Neural cell (in vitro differentiated cells): ENCODE results near the gene ACOX2. TPM values are rescaled to one million over a fixed set of nuclear protein-coding genes. Genes with fewer than 3 reads are reported as not detected.

Experiments
- H2AFZ ChIP-seq: fragments of 200-600, 300-800 bp; sonication (generic), shearing (Covaris generic); 2 replicates; pipeline ENCODE4 v1.6.0; 2014; ENCODE audit warnings: low read depth, mild to moderate bottlenecking, antibody characterized with exemption, low read length, moderate library complexity
- H3F3A ChIP-seq: fragments of 200-600 bp; shearing (Covaris generic); 2 replicates; pipeline ENCODE4 v1.6.1; 2016; ENCODE audit warnings: mild to moderate bottlenecking, moderate library complexity, mixed read lengths, antibody characterized with exemption, low read length; ENCODE audit not compliant: insufficient read depth, poor library complexity, severe bottlenecking
- H3K27ac ChIP-seq: fragments of 200-600, 300-800 bp; sonication (generic), shearing (Covaris generic); 2 replicates; pipeline ENCODE4 v1.5.1; 2014; ENCODE audit warnings: mild to moderate bottlenecking, low read length, moderate library complexity
- H3K27me3 ChIP-seq: fragments of 300-800, 200-600 bp; sonication (generic), shearing (Covaris generic); 2 replicates; pipeline ENCODE4 v1.6.0; 2014; ENCODE audit warnings: mild to moderate bottlenecking, low read depth, low read length, moderate library complexity; ENCODE audit not compliant: insufficient read depth
- H3K36me3 ChIP-seq: fragments of 300-800, 200-600 bp; sonication (generic), shearing (Covaris generic); 2 replicates; pipeline ENCODE4 v1.5.1; 2014; ENCODE audit warnings: mild to moderate bottlenecking, antibody characterized with exemption, low read length, moderate library complexity; ENCODE audit not compliant: insufficient read depth
- H3K4me2 ChIP-seq: fragments of 300-800, 200-600 bp; sonication (generic), shearing (Covaris generic); 2 replicates; pipeline ENCODE4 v1.6.0; 2014; ENCODE audit warnings: mild to moderate bottlenecking, low read length
- H3K4me3 ChIP-seq: fragments of 300-800, 200-600 bp; sonication (generic), shearing (Covaris generic); 2 replicates; pipeline ENCODE4 v1.5.1; 2014; ENCODE audit warnings: mild to moderate bottlenecking, low read length, moderate library complexity
- H3K79me2 ChIP-seq: fragments of 200-600 bp; shearing (Covaris generic); replicated peaks from 2 replicates; pipeline ENCODE4 v1.6.0; 2014; ENCODE audit warnings: mild to moderate bottlenecking, low read length, moderate library complexity; ENCODE audit not compliant: insufficient read depth
- H3K9ac ChIP-seq: fragments of 300-800, 200-600 bp; sonication (generic), shearing (Covaris generic); 2 replicates; pipeline ENCODE4 v1.6.1; 2016; ENCODE audit warnings: mild to moderate bottlenecking, low read length, mixed read lengths
- H3K9me2 ChIP-seq: fragments of 200-600 bp; shearing (Covaris generic); 2 replicates; pipeline ENCODE4 v1.6.1; 2016; ENCODE audit warnings: mild to moderate bottlenecking, low read length, mixed read lengths; ENCODE audit not compliant: insufficient read depth
- H3K9me3 ChIP-seq: fragments of 200-600, 300-800 bp; sonication (generic), shearing (Covaris generic); 2 replicates; pipeline ENCODE4 v1.6.1; 2016; ENCODE audit warnings: mild to moderate bottlenecking, mixed run types, low read length, moderate library complexity, mixed read lengths
- H4K20me1 ChIP-seq: fragments of 200-600 bp; shearing (Covaris generic); 2 replicates; pipeline ENCODE4 v1.6.1; 2016; ENCODE audit warnings: mild to moderate bottlenecking, mixed run types; ENCODE audit not compliant: insufficient read depth
- EP300 ChIP-seq: fragments of 450-650 bp; conservative IDR thresholded peaks from 2 replicates; pipeline ENCODE4 v1.6.1; 2014; ENCODE audit warnings: antibody characterized with exemption, mild to moderate bottlenecking, moderate library complexity; ENCODE audit not compliant: poor library complexity, severe bottlenecking
- EZH2 ChIP-seq: fragments of 200-600, 300-800 bp; shearing (Covaris generic), sonication (generic); IDR thresholded peaks from 2 replicates; pipeline ENCODE4 v1.6.1; 2014; ENCODE audit warnings: antibody characterized with exemption, low read length, borderline replicate concordance, mild to moderate bottlenecking; ENCODE audit not compliant: insufficient read depth, poor library complexity, severe bottlenecking
- MXI1 ChIP-seq: fragments of 450-650 bp; conservative IDR thresholded peaks from 2 replicates; pipeline ENCODE4 v1.6.1; 2014; ENCODE audit warnings: antibody characterized with exemption, mild to moderate bottlenecking; ENCODE audit not compliant: poor library complexity, severe bottlenecking
- POLR2AphosphoS5 ChIP-seq: IDR thresholded peaks from 2 replicates; pipeline ENCODE4 v1.6.1; 2012
- RAD21 ChIP-seq: fragments of 450-650 bp; conservative IDR thresholded peaks from 2 replicates; pipeline ENCODE4 v1.6.1; 2014; ENCODE audit warnings: antibody characterized with exemption, mild to moderate bottlenecking, moderate library complexity
- SMC3 ChIP-seq: fragments of 450-650 bp; conservative IDR thresholded peaks from 2 replicates; pipeline ENCODE4 v1.6.1; 2014; ENCODE audit warnings: antibody characterized with exemption, mild to moderate bottlenecking, moderate library complexity; ENCODE audit not compliant: poor library complexity
- TAF1 ChIP-seq: IDR thresholded peaks from 2 replicates; pipeline ENCODE4 v1.6.1; 2012; ENCODE audit warnings: low read depth
- polyA plus RNA-seq: library from polyadenylated mRNA; depleted of rRNA; stranded (reverse); fragments of >200 nt; gene quantifications from 2 replicates; pipeline ENCODE4 v1.2.3, GENCODE V29; 2014
- TF ChIP-seq, protein P1 (sequence below): fragments of 450-650 bp; IDR thresholded peaks from 2 replicates; pipeline ENCODE4 v1.5.1; 2014; ENCODE audit warnings: antibody characterized with exemption, mild to moderate bottlenecking, moderate library complexity; ENCODE audit not compliant: poor library complexity, severe bottlenecking
- TF ChIP-seq, protein P2 (sequence below): IDR thresholded peaks from 2 replicates; pipeline ENCODE4 v1.6.1; 2012; ENCODE audit warnings: borderline replicate concordance

The ACOX2 gene
- polyA plus RNA-seq, 1 donor from 2014 or later: not detected

DNA sequence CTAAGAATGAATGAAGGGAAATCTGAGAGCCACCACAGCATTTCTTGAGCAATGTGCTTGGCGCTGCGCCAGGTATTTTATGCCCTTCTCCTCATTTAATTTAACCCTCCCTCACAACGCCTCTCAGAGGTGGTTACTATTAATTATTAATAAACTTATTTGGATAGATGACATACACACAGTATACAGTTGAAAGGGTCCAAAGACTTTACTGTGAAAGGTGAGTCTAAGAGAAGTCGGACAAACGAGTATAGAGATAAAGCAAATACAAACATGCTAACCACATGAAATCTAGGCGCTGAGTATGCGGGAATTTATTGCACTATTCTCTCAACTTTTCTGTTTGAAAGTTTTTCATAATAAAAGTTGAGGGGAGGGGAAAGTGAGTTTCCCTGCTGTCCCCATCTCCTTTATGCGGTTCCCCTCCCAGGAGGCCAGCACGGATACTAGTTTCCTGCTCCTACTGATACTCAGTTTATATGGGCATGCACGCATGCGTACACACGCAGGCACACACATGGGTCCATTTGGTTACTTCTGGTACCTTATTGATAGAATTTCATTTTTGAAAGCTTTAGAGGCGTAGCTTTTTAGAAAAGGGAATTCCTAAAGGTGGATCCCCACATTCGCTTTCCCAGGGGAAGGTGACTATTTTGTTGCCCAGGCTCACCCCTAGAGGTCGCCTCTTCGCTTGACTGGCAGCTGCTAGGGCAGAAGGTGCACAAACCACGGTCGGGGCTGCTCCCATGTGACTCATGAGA is 73.6 kb downstream of the ACOX2 start:
- Histone ChIP-seq H3K9me2 (no peaks in the 10 kb centered on the region), H3F3A (no peaks in the 10 kb centered on the region), H3K27ac (no peak overlapping the region), H3K9ac (no peak overlapping the region), H4K20me1 (no peaks in the 10 kb centered on the region), H3K79me2 (no peaks in the 10 kb centered on the region), H3K27me3 (no peaks in the 10 kb centered on the region), H3K36me3 (no peaks in the 10 kb centered on the region), H3K4me2 (no peak overlapping the region), H2AFZ (no peak overlapping the region), H3K9me3 (no peaks in the 10 kb centered on the region), H3K4me3 (no peak overlapping the region)
- TF ChIP-seq SMC3: peak; percentile 46
- TF ChIP-seq RAD21: peak; percentile 55
- TF ChIP-seq, protein P1, sequence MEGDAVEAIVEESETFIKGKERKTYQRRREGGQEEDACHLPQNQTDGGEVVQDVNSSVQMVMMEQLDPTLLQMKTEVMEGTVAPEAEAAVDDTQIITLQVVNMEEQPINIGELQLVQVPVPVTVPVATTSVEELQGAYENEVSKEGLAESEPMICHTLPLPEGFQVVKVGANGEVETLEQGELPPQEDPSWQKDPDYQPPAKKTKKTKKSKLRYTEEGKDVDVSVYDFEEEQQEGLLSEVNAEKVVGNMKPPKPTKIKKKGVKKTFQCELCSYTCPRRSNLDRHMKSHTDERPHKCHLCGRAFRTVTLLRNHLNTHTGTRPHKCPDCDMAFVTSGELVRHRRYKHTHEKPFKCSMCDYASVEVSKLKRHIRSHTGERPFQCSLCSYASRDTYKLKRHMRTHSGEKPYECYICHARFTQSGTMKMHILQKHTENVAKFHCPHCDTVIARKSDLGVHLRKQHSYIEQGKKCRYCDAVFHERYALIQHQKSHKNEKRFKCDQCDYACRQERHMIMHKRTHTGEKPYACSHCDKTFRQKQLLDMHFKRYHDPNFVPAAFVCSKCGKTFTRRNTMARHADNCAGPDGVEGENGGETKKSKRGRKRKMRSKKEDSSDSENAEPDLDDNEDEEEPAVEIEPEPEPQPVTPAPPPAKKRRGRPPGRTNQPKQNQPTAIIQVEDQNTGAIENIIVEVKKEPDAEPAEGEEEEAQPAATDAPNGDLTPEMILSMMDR: peak; percentile 71
- TF ChIP-seq EP300: no peak

DNA sequence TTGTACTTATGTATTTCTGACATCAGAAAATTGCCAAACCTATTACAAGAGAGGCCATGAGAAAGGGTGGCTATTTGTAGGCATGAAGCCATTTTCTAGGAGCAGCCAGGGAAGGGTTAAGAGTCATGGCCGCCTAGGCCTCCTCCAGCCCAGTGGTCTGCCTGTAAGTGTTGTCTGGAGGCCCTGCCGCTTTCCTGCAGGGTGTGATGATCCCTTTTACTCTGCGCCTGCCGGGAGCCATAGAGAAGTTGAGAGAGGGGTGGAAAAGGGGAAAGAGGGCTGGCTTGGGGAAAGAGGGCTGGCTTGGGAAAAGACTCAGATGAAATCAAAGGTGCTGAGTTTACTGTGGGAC is 74.2 kb downstream of the ACOX2 start:
- Histone ChIP-seq H3F3A (no peaks in the 10 kb centered on the region), H3K9ac (no peak overlapping the region), H3K36me3 (no peaks in the 10 kb centered on the region), H3K9me2 (no peaks in the 10 kb centered on the region), H2AFZ (no peak overlapping the region), H3K79me2 (no peaks in the 10 kb centered on the region), H3K27me3 (no peaks in the 10 kb centered on the region), H3K27ac (no peak overlapping the region), H3K9me3 (no peaks in the 10 kb centered on the region), H3K4me2 (no peak overlapping the region), H4K20me1 (no peaks in the 10 kb centered on the region), H3K4me3 (no peak overlapping the region)
- TF ChIP-seq POLR2AphosphoS5 (no peak), SMC3 (no peak), EP300 (no peak), MXI1 (no peak), RAD21 (no peak), TAF1 (no peak), EZH2 (no peak)
- TF ChIP-seq, protein P2, sequence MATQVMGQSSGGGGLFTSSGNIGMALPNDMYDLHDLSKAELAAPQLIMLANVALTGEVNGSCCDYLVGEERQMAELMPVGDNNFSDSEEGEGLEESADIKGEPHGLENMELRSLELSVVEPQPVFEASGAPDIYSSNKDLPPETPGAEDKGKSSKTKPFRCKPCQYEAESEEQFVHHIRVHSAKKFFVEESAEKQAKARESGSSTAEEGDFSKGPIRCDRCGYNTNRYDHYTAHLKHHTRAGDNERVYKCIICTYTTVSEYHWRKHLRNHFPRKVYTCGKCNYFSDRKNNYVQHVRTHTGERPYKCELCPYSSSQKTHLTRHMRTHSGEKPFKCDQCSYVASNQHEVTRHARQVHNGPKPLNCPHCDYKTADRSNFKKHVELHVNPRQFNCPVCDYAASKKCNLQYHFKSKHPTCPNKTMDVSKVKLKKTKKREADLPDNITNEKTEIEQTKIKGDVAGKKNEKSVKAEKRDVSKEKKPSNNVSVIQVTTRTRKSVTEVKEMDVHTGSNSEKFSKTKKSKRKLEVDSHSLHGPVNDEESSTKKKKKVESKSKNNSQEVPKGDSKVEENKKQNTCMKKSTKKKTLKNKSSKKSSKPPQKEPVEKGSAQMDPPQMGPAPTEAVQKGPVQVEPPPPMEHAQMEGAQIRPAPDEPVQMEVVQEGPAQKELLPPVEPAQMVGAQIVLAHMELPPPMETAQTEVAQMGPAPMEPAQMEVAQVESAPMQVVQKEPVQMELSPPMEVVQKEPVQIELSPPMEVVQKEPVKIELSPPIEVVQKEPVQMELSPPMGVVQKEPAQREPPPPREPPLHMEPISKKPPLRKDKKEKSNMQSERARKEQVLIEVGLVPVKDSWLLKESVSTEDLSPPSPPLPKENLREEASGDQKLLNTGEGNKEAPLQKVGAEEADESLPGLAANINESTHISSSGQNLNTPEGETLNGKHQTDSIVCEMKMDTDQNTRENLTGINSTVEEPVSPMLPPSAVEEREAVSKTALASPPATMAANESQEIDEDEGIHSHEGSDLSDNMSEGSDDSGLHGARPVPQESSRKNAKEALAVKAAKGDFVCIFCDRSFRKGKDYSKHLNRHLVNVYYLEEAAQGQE: no peak
- TF ChIP-seq, protein P1: no peak
